Hematopoietic multipotent progenitor cell treated with erythropoietin and hydrocortisone succinate and interleukin-3 and kit ligand, for 4 days (in vitro differentiated cells): ENCODE results near the gene ALDH1B1.

ENCODE experiments used
- DNase-seq: peaks from one replicate; pipeline ENCODE4 v3.0.0-alpha.2; 2015

ALDH1B1 gene

DNA sequence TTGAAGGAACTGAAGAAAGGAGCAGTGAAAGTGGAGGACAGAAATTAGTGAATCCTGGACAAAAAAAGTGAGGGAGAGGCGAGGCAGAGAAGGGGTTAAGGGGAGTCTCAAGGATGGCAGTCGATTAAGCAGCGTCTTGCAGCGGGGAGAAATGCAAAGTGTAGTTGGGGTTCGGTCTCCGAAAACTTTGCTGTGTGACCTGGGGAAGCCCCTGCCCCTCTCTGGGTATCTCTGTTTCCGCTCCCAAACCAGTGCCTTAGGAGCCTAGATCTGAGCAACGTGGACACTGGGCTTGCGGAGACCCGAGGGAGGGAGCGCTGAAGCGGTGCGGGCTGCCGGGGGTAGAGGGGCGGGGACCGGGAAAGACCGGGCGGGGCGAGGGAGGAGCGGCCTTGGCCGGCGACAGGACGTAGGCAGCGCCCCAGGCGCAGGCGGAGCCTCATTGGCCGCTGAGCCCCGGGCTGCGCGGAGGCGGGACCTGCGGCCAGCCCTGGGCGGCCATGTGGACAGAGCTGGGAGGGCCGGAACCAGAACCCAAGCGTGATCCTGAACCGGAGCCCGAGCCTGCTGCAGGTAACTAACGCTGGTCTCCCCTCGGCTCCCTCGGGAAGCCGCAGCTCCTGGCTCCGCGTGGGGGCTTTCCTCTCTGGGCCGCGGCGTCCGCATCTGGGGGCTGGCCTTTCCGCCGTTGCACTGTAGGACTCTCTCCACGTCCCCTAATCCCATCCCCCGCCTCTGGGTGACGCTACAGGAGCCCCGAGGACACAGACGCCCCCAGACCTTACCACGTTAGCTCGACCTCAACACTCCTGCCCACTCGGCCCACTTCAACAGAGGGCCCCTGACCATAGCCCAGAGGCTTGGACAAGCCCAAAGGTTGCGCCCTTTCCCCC, at the start of gene ALDH1B1:
Gene ALDH1B1 (plus strand): TSS at position 468 of the 893 bp plus-strand sequence. CDS start 3,047 bp downstream, outside the sequence.
- peak; percentile 93 for DNase-seq

DNA sequence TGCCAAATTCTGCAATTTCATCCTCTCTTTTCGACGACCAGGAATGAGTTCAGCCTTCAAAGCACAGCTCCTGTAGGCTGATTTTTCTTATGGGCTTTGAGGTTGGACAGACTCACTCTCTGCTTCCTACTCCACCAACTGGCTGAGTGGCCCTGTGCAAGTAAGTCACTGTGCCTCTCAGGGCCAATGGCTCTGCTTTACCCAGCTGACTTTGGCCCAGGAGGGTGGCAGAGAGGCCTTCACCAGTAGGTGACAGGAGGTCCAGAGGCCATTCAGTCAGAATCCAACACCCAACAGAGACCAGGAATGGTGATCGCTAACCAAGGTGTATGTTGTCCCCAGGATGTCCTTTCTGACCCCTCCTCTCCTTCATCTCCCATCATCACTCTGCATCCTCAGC, 49.5 kb upstream of the ALDH1B1 start:
- no peak for DNase-seq

DNA sequence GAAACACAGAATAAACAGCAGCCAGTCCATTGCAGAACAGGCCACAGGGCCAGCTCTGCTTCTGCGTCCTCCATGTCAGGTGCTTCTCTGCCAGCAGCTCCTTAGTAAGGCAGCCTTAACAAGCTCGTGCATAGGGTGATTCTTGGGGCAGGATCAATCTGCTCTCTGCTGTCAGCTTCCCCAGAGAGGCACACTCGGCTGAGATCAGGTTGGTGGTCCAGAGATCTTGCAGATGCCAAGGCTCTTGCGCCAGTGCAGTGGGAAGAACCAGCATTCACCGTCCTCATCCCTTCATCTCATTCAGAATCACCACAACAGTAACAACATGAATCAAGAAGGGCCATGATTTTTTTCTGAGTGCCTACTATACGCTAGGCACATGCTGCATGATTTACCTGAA, 49.0 kb upstream of the ALDH1B1 start:
- no peak for DNase-seq

DNA sequence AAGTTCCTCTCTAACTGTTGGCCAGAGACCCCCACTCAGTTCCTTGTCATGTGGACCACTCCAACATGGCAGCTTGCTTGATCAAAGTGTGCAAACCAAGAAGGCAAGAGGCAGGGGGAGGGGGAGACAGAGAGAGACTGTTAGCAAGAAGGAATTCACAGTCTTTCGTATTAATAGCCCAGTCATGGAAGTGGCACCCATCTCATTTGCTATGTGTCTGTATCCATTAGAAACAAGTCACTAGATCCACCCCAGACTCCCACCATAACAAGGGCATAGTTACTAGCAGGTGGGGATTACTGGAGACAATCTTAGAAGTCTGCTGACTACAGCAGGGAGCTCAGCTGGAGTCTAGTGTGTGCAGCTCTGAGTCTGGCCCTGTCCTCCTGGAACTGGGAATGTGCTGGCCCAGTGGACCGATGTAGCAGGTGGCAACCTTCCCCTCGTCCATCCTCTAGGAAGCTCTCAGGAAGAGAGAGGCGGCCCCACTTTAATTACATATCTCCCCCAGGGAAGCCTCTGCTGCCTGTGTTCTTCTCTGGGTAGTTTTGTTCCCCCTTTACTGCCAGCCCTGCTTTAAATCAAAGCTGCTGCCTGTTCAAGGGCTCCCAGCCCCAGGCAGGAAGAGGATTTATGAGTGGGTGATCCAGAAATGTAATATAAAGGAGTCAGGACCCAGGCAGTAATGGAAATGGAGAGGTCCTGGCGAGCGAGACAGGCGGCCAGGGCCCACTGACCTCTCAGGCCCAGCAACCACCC, 47.8 kb upstream of the ALDH1B1 start:
- no peak for DNase-seq

DNA sequence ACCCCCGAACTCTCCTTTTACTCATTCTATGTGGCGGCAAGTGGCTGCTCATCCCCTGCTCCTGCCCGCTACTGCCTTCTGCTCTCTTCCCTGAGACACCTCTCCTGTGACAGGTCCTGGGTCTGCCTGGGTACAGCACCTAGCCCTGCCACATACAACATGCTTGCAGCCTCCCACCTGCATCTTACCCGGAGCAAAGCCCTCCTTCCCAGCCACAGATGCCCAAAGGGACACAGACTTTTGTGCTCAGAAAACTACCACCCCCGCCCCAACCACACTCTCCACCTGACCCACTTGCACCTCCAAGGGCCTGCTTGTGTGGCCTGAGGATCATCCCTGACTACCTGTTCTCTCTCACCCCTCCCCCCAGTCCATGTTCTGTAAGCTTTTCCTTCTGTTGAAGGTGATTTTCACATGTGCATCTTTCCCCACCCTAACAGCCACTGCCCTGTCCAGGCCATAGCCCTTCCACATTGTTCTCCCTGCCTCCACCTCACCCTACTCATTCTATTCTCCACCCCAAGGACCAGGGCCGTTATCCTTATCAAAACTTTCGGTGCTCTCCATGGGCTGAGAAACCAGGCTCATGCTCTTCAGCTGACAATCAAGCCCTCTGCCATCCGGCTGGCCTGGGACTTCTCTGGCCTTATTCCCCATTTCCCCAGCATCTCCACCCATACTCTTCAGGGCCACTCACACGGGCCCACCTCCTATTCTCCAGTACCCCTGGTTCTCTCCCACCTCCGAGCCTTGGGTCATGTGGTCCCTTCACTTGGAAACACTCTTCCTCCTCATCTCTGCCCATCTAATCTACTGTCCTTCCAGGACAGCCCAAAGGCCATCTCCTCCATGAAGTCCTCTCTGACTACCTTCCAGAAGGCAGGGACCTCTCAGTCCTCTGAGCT, 46.4 kb upstream of the ALDH1B1 start:
- no peak for DNase-seq

DNA sequence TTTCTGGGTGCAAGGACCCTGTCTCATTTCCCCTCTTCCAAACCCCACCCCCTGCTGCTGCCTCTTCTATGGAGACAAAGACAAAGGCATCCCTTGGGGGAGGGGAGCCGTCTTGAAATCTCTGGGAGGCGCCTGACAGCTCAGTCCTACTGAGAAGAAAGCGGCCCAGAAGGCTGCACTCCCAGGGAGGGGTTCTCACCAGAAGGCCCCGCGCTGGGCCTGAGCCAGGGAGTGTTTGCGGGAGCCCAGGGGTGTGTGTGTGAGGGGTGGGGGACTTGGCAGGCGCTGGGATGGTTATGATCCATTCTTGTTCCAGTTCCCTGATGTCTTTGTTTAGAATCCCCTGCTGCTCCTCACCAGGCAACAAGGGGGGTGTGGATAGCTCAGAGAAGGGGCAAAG, 45.7 kb upstream of the ALDH1B1 start:
- DNase-seq: no peak

DNA sequence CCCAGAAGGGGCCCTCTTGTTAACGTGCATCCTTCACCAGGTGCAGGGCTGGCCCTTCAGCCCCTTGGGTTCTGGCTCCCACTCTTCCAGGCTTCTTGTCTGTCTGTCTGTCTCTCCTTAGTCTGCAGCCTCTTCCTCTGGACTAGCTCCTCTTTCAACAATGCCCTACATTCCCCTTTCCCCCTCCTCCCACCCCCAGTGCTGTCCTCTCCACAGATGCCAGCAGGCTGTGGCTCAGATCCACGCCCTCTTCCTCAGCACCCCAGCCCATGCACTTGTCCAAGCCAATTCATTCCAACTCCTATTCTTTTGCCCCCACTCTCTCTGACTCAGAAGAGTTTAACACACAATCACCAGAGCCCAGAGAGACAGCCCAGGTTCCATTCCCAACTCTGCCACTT, 45.2 kb upstream of the ALDH1B1 start:
- DNase-seq: no peak

DNA sequence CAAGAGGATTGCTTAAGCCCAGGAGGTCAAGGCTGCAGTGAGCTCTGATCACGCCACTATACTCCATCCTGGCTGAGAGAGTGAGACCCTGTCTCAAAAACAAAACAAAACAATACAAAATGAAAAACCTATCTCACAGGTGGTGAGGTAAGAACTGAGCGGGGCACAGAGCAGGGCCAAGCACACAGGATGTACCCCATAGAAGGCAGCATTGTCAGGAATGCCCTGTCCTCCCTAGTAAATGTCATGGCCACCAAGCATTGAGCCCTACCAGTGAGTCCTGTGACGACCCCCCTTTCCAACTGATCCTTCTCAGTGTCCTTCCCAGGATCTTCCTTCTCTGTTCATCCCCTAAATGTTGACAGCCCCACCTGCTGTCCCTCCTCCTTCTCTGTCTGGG, 44.6 kb upstream of the ALDH1B1 start:
- DNase-seq: no peak

DNA sequence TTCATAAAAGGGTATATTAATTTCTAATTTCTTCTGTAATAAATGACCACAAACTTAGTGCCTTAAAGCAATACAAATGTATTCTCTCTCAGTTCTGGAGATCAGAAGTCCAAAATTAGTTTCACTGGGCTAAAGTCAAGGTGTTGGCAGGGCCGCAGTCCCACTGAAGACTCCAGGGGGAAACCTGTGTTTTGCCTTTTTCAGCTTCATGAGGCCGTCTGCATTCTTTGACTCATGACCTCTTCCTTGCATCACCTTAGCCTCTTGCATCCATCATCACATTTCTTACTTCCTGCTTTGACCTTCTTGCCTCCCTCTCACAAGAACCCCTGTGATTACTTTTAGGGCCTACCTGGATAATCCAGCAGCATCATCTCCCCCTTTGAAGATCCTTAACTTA, 42.0 kb upstream of the ALDH1B1 start:
- DNase-seq: no peak

DNA sequence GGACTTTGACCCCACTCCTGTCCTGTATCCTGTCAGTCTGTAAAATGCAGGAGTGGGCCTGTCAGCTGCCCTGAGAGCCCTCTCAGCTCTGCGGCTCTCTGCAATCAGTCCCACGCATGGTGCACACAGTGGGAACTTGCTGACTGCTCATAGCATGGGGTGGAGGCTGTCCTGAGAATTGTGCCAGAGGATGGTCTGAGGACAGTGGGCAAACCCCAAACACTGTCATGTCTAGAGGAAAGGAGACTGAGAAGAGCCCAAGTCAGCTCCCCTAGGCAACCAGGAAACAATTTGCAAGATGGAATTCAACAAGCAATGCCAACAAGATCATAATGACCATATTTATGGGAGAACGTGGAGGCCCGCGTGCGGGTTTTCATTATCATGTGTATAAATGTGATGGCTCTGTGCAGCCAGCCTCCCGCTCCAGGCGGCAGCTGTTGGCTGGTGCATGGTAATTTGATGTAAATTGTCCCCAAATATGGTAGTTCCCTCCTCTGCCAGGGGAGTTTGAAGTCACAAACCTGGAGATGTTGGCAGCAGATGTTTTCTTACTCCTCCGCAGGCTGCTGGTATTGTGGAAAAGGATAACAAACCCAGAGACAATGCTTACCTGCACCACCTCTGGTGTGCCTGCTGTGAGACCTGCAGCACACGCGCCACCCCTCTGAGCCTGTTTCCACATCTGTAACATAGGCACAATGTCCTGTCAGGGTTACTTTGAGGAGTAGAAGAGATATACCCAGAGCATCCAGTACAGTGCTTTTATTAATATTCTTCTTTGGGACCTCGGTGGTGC, 39.8 kb upstream of the ALDH1B1 start:
- no peak for DNase-seq

DNA sequence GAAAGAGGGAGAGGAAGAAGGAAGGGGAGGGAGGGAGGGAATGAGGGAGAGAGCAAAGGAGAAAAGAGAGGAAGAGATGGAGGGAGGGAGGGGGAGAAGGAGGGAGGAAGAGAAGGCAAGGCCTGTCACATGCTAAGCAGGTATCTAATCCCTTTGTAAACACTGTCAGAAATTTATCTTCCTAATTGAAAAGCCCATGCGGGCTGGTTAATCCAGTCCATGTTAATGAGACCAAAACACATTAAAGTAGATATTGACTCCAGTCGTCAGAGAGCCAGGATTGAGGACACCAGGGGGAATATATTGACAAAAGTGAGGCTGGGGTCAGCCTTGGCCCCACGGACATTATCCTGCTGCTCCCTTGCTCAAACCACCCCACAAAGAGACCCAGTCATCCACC, 37.4 kb upstream of the ALDH1B1 start:
- no peak for DNase-seq

DNA sequence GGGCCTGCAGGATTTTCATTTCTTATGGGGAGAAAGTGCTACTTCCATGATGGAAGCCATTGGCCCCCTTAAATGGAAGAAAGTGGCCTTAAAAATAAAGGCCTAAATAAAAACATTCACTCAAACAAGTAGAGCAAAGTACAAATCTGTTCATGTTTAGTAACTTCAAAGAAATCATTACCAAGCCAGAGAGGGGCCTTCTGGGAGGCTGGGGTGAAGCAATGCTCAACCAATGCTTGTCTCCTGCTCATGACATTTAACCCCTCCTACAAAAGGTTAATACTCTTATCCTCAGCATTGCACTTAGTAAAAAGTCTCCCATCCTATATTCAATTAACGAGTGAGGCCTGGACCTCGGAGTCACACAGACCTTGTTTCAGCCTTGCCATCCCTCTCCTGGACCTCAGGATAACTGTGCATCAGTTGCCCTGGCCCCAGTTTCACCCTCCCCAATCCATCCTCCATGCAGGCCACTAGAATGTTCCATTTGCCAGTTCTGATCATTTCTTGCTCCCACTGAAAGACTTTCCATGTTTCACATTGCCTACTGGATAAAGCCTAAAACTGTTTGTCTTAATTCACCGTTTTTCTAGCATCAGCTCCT, 36.9 kb upstream of the ALDH1B1 start:
- DNase-seq: no peak

DNA sequence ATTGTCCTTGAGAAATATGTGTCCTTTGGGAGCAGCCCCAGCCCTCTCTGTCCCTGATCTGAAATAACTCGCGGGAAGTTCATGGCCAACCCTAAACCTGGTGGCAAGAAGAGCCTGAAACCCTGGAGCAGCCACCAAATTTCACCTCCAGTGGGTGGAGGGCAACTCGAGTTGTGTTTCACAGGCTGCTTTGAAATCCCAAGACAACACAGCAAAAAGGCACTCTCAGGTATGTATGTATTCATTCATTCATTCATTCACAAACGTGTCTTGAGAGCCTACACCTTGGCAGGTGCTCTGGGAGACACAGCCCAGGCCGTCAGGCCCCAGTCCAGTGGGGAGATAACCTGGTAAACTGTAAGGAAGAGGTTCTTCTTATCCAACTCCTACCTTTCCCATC, 35.7 kb upstream of the ALDH1B1 start:
- DNase-seq: no peak

DNA sequence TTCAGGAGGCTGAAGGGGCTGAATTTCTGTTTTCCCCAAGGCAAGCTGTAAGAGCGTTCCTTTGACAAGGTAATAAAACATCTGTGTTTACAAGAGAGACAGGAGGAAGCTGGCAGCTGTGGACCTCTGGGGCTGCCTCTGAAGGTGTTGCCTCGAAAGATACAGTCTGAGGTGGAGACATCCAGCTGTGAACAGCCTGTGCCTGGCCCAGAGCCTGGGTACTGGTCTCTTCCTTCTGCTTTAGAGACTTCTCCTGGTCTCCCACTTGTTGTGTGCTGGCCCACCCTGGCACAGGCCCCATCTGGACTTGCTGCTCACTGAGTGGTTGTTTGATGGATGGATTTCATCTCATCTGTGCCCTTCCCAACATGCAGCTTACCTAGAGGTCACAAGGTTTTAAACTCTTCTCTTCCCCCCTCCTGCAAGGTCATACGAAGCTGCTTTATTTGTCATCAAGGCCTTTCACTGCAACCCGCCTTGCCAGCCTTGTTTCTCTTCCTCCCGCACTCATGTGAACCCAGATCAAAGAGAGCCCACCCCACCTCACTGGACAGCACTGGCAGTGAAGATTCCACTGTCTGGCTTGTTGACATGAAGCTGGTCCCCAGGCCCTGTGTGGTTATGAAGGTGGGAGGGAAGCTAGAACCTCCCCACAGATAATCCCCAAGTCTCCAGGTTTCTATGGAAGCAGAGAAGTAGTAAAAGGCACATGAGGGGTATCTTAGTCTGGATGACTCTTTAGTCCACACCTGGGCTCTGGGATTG, 35.0 kb upstream of the ALDH1B1 start:
- DNase-seq: peak; percentile 3

DNA sequence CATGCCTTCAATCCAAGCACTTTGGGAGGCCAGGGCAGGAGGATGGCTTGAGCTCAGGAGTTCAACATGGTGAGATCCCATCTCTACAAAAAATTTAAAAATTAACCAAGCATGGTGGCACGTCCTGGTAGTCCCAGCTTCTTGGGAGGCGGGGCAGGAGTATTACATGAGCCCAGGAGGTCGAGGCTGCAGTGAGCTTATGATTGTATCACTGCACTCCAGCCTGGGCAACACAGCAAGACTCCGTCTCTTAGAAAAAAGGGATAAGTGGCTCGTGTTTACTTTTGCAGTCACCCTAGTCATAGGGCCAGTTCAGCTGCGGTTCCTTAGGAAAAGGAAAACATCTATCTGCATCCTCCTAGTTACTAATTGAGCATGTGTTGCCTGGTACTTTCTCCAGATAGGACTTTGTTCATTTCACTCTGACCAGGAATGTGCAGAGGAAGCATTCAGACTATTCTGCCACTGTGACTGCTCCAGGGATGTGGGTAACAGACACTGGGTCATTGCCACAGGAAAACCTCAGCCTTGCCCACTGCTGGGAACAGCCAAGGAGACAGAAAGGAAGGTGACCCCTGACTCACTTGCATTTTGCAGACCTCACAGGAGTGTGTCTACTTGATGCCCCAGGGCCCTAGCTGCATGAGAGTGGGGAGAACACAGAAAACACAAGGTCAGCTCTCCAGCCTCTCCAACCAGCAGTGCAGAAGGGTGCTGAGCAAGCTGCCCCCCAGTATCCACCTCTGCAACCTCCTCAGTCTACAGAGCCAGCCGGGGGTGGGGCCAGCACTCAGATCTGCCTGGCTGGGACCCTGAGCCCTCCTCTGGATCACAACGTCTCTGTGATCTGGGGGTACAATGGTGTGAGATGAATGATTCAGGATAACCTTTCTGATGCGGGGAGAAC, 33.9 kb upstream of the ALDH1B1 start:
- DNase-seq: no peak

DNA sequence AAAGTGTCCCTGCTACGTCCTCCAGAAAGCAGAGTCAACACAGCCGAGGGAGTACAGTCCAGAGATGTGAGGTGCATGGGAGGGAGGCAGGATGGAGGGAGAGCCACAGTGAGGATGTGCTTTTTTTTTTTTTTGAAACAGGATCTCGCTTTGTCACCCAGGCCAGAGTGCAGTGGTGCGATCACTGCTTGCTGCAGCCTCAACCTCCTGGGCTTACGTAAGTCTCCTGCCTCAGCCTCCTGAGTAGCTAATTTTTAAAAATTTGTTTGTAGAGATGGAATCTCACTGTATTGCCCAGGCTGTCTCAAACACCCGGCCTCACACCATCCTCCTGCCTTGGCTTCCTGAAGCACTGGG, 33.2 kb upstream of the ALDH1B1 start:
- no peak for DNase-seq

DNA sequence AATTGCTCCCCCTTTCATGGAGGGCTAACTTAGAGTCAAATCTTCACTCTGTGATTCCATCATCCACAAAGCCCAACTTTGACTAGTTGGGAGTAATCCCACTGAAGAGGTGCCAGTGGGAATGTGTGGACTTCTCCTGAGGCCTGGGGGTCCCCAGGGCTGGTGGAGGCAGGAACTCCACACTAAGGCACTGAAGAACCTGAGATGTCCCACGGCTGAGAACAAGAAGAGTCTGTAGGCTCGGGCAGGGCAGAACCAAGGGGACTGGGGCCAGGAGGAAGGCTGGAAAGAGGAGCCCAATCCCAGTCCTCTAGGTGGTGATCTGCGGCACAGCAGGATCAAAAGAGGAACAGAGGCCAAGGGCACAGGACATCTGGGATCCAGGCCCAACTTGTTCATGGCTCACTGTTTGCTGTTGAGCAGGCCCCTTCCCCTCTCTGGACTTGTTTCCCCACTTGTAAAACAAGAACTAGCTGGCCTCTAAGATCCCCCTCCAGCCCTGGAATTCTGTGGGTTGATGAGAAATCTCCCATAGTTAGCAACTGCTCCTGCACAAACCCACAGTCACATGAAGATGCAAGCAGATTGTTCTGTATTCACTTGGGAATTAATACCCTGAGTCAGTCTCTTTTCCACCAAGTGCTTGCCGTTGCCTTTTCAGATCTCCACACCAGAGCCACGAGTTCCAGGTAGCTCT, 32.7 kb upstream of the ALDH1B1 start:
- no peak for DNase-seq

DNA sequence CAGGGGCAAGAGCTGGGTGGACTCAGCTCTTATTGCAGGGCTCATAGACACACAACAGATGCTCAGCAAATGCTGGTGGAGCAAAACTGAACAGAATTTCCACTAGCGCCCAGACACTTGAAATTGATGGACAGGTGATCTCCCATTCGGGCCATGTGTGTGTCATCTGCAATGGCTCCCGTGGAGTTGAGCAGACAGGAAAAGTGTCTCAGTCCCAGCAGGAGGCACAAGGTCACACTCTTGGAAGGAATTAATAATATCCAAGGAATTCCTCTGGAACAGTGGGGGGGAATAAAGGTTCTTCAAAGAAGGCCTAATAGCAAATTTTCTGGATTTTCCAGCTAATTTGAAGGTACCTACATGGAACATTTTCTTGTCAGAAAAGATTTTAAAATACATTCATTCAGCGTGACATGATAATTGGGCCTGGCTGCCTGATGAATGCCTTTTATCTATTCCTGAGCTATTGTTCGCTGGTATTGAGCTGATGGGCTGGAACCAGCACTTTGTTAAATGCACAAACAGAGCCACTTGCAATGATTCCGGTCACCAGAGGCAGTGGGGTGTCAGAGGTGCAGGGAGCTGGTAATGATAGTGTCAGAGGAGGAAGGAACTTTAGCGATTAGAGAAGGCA, 31.5 kb upstream of the ALDH1B1 start:
- no peak for DNase-seq

DNA sequence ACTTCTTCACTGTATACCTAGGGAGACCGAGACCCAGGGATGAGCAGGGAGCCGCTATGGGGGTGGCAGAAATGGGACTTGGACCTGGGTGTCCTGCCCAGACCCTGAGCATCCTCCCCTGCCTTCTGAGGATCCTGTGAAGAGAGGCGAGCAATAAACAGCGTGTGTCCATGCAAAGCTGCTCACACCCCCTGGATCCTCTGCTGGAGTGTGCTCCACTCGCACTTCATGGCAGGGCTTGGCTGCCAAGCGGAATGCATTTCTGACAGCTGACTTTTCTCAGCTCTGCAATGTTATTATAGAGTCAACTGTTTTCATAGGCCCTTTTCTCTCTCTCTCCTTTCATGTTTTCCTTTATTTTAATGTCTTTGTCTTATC, 31.0 kb upstream of the ALDH1B1 start:
- DNase-seq: no peak
